Suprapubic skin (tissue), 4 donors: Measurements from ENCODE around the gene SPAG9. TPM values are rescaled to one million over a fixed set of nuclear protein-coding genes. Genes with fewer than 3 reads are reported as not detected.
"Not testable (repeated sequence)": the region's sequence is repeated elsewhere in the genome, so short reads cannot be mapped to it uniquely, and the experiment has no call there.

Experiments
- DNase-seq, 2 donors: peaks; one replicate each; pipeline ENCODE4 v3.0.0-alpha.2; 2019; ENCODE audit warnings: low spot score in 2 of 2
- H3K27ac ChIP-seq: fragments of 200-600 bp; sonication (generic); one replicate; pipeline ENCODE4 v1.5.1; 2019
- H3K27me3 ChIP-seq: fragments of 200-600 bp; sonication (generic); one replicate; pipeline ENCODE4 v1.5.1; 2019
- H3K36me3 ChIP-seq: fragments of 200-600 bp; sonication (generic); one replicate; pipeline ENCODE4 v1.5.1; 2019
- H3K4me1 ChIP-seq: fragments of 200-600 bp; sonication (generic); one replicate; pipeline ENCODE4 v1.5.1; 2019
- H3K4me3 ChIP-seq: fragments of 200-600 bp; sonication (generic); one replicate; pipeline ENCODE4 v1.5.1; 2019; ENCODE audit warnings: mild to moderate bottlenecking
- H3K9me3 ChIP-seq: fragments of 200-600 bp; sonication (generic); one replicate; pipeline ENCODE4 v1.5.1; 2019
- CTCF ChIP-seq, 2 donors: fragments of 200-600 bp in 1 of 2; fragments of 450-650 bp in 1 of 2; sonication (generic) in 1 of 2; IDR thresholded peaks; one replicate each; pipeline ENCODE4 v1.5.1; 2016 to 2019; ENCODE audit warnings: antibody characterized with exemption in 2 of 2, mild to moderate bottlenecking in 1 of 2, moderate library complexity in 1 of 2
- EP300 ChIP-seq: sonication (generic); formaldehyde crosslinking; IDR thresholded peaks from one replicate; pipeline ENCODE4 v1.6.1; 2017; ENCODE audit warnings: antibody characterized with exemption
- POLR2A ChIP-seq, 2 donors: fragments of 450-650 bp; IDR thresholded peaks; one replicate each; pipeline ENCODE4 v1.6.1; 2017; ENCODE audit warnings: antibody characterized with exemption in 2 of 2, mild to moderate bottlenecking in 2 of 2, moderate library complexity in 2 of 2
- POLR2AphosphoS5 ChIP-seq, 3 donors: sonication (generic); formaldehyde crosslinking; IDR thresholded peaks; one replicate each; pipeline ENCODE4 v1.6.1; 2017; ENCODE audit warnings: antibody characterized with exemption in 3 of 3
- WGBS: methylation state at CpG from one replicate; pipeline ENCODE4 v1.1.5; 2018; 5-methylcytosine and 5-hydroxymethylcytosine counted together
- total RNA-seq, 4 donors: library from RNA; depleted of rRNA; stranded (reverse); fragments of >200 nt; gene quantifications; one replicate each; pipeline ENCODE4 v1.1.0, GENCODE V29; 2016

The SPAG9 gene
- total RNA-seq, 4 donors from 2014 or later: 68.8 to 176 (median 80.6) TPM

DNA sequence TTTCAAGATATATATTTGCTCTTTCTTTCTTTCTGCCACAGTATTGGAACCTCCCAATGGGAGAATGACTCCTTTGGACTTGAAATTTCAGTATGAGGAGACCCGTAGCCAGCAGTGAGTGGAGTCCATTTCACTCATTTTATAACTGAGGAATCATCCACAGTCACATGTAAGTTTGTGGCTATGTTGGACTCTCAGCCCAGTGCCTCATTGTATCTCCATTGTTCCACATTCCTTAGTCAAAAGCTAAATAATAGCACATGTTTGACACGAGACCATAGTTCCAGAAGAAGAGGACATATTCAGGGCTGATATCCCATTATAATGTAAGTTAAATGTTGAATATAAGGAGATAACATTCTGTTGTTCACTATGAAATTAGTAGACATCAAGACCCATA is 12.7 kb upstream of the SPAG9 start:
- Histone ChIP-seq H3K4me3 (no peak overlapping the region), H3K36me3 (no peaks in the 10 kb centered on the region), H3K9me3 (no peaks in the 10 kb centered on the region), H3K27me3 (no peaks in the 10 kb centered on the region), H3K27ac (no peak overlapping the region), H3K4me1 (no peaks in the 10 kb centered on the region)
- 69% methylated on average over 2 of the region's 2 CpGs for WGBS
- TF ChIP-seq EP300 (no peak), POLR2AphosphoS5 (IDR thresholded peaks at IDR 0.05) (no peak), POLR2A (IDR thresholded peaks at IDR 0.05) (no peak), CTCF (IDR thresholded peaks at IDR 0.05) (no peak)
- DNase-seq: no peak

- no peaks in the 10 kb centered on the region for H3K36me3 ChIP-seq
- no peak for DNase-seq
- peaks cover 2% of the 10 kb centered on the region for H3K4me1 ChIP-seq
- no peak overlapping the region for H3K4me3 ChIP-seq
- H3K27me3 ChIP-seq: no peaks in the 10 kb centered on the region
- TF ChIP-seq POLR2A (IDR thresholded peaks at IDR 0.05) (no peak), POLR2AphosphoS5 (IDR thresholded peaks at IDR 0.05) (no peak), EP300 (no peak), CTCF (IDR thresholded peaks at IDR 0.05) (no peak)
- H3K9me3 ChIP-seq: no peaks in the 10 kb centered on the region
- H3K27ac ChIP-seq: no peak overlapping the region
These were observed 12.3 kb upstream of the SPAG9 start for GRCh38 chr17:51132964-51133319.

DNA sequence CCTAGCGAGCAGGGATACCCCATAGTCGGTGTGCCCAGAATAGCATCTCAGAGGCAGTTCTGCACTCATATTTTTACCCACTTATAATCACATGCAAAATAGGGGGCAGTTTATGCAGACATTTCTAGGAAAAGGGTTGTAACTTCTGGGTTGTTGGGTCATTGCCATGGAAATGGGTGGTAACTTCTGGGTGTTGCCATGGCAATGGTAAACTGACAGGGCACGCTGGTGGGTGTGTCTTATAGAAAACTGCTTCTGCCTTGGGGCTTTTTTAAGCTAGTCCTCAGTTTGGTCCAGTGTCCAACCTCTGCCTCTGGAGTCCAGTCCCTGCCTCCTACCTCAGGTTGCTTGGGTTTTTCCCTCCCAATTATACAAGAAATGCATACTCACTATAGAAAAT is 7.4 kb upstream of the SPAG9 start:
- no peaks in the 10 kb centered on the region for H3K27me3 ChIP-seq
- 64% methylated on average over 2 of the region's 3 CpGs for WGBS

GRCh38 chr17:51124640-51125503 is 4.2 kb upstream of the SPAG9 start:
- 95% methylated on average over 5 of the region's 5 CpGs for WGBS
- no peak for TF ChIP-seq EP300
- TF ChIP-seq POLR2A (IDR thresholded peaks at IDR 0.05): no peak
- TF ChIP-seq CTCF (IDR thresholded peaks at IDR 0.05): no peak
- no peak for TF ChIP-seq POLR2AphosphoS5 (IDR thresholded peaks at IDR 0.05)
- Histone ChIP-seq H3K36me3 (no peaks in the 10 kb centered on the region), H3K4me1 (peaks cover 22% of the 10 kb centered on the region), H3K9me3 (no peaks in the 10 kb centered on the region), H3K4me3 (no peak overlapping the region), H3K27ac (no peak overlapping the region), H3K27me3 (no peaks in the 10 kb centered on the region)
- DNase-seq: no peak

More for the DNA sequence above, 7.4 kb upstream of the SPAG9 start:
- no peaks in the 10 kb centered on the region for H3K36me3 ChIP-seq
- peaks cover 8% of the 10 kb centered on the region for H3K4me1 ChIP-seq
- H3K9me3 ChIP-seq: no peaks in the 10 kb centered on the region
- H3K4me3 ChIP-seq: no peak overlapping the region
- TF ChIP-seq POLR2A (IDR thresholded peaks at IDR 0.05) (no peak), POLR2AphosphoS5 (IDR thresholded peaks at IDR 0.05) (no peak), CTCF (IDR thresholded peaks at IDR 0.05) (no peak), EP300 (no peak)
- no peak overlapping the region for H3K27ac ChIP-seq
- no peak for DNase-seq

DNA sequence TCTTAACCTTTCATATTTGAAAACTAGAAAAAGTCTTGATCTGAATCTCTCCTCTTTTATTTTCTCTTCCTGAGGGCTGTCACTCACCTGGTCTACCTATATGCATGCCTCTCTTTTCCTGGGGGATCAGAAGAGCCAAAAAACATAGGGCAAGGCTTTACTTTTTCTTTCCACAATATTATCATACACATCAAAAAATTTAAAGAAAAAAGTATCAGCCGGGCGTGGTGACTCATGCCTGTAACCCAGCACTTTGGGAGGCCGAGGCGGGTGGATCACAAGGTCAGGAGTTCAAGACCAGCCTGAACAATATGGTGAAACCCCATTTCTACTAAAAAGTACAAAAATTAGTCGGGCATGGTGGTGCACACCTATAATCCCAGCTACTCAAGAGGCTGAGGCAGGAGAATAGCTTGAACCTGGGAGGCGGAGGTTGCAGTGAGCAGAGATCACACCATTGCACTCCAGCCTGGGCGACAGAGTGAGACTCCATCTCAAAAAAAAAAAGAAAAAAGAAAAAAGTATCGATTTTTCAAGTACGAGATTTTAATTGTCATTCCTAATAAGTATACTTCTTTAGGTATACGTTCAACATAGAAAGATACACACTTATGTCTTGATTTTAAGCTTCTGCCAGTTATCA is 1.9 kb upstream of the SPAG9 start:
- not testable (repeated sequence) for DNase-seq, H3K4me3 ChIP-seq, H3K9me3 ChIP-seq, H3K27me3 ChIP-seq, H3K36me3 ChIP-seq
- Histone ChIP-seq H3K27ac (peak overlapping the region; percentile 100), H3K4me1 (peaks cover 38% of the 10 kb centered on the region)
- 78% methylated on average over 10 of the region's 10 CpGs for WGBS
